ENCODE results near the gene TMCC1.
A peak's percentile ranks its signal among the peaks of the same experiment; 100 is the strongest.
"Not testable (repeated sequence)": the region's sequence is repeated elsewhere in the genome, so short reads cannot be mapped to it uniquely, and the experiment has no call there.

Gene TMCC1

GRCh38 chr3:129893581-129894070 is at the start of gene TMCC1:
TSS of gene TMCC1 (minus strand) at chr3:129893711.
- peak; percentile 89 to 91 for DNase-seq

GRCh38 chr3:129943020-129943419 is 49.5 kb upstream of the TMCC1 start:
- no peak for DNase-seq

GRCh38 chr3:129942296-129942695 is 48.8 kb upstream of the TMCC1 start:
- peak; percentile 33 to 42 for DNase-seq

GRCh38 chr3:129940086-129940485 is 46.6 kb upstream of the TMCC1 start:
- no peak for DNase-seq

- DNase-seq: no peak
Measured at GRCh38 chr3:129938140-129938930, 44.8 kb upstream of the TMCC1 start.

GRCh38 chr3:129937717-129938116 is 44.2 kb upstream of the TMCC1 start:
- DNase-seq: no peak

GRCh38 chr3:129936757-129937156 is 43.2 kb upstream of the TMCC1 start:
- DNase-seq: peak; percentile 27 to 64

GRCh38 chr3:129934234-129935123 is 41.0 kb upstream of the TMCC1 start:
- DNase-seq: peak; percentile 23 to 37

GRCh38 chr3:129933471-129933870 is 40.0 kb upstream of the TMCC1 start:
- no peak for DNase-seq

GRCh38 chr3:129929383-129929782 is 35.9 kb upstream of the TMCC1 start:
- DNase-seq: no peak

GRCh38 chr3:129927072-129927471 is 33.6 kb upstream of the TMCC1 start:
- DNase-seq: no peak

GRCh38 chr3:129919806-129920205 is 26.3 kb upstream of the TMCC1 start:
- DNase-seq: no peak

GRCh38 chr3:129919357-129919756 is 25.8 kb upstream of the TMCC1 start:
- DNase-seq: no peak

- DNase-seq: no peak
Measured at GRCh38 chr3:129918461-129918860, 24.9 kb upstream of the TMCC1 start.

GRCh38 chr3:129917423-129918007 is 24.0 kb upstream of the TMCC1 start:
- DNase-seq: no peak

- no peak for DNase-seq
Measured at GRCh38 chr3:129913618-129914017, 20.1 kb upstream of the TMCC1 start.

GRCh38 chr3:129911261-129911861 is 17.9 kb upstream of the TMCC1 start:
- peak in 1 of 2 donors; percentile 25 for DNase-seq

GRCh38 chr3:129909235-129909634 is 15.7 kb upstream of the TMCC1 start:
- DNase-seq: not testable (repeated sequence)

GRCh38 chr3:129908417-129908816 is 14.9 kb upstream of the TMCC1 start:
- DNase-seq: no peak

- DNase-seq: not testable (repeated sequence)
Measured at GRCh38 chr3:129901272-129901671, 7.8 kb upstream of the TMCC1 start.

GRCh38 chr3:129897026-129897425 is 3.5 kb upstream of the TMCC1 start:
- no peak for DNase-seq

GRCh38 chr3:129892857-129893580 is 492 bp downstream of the TMCC1 start:
- peak; percentile 15 to 32 for DNase-seq
